B cell (primary cell): ENCODE data around the gene COG4. TPM values are rescaled to one million over a fixed set of nuclear protein-coding genes. Genes with fewer than 3 reads are reported as not detected.

Experiments
- ATAC-seq: fragments of 200-7000 bp; cut with Tn5 transposase; one replicate; pipeline ENCODE4 v1.10.0; 2021; ENCODE audit warnings: low read depth, mild to moderate bottlenecking, moderate number of reproducible peaks, moderate library complexity
- CTCF ChIA-PET: fragments of 350-600 bp; sonication (Branson Sonifier 250); formaldehyde crosslinking; loops from one replicate; lab custom pipeline; 2021; ENCODE audit warnings: antibody characterized with exemption, inconsistent platforms; lab: Charles Lee
- POLR2A ChIA-PET: fragments of 350-600 bp; sonication (Branson Sonifier 250); formaldehyde crosslinking; loops from one replicate; lab custom pipeline; 2021; ENCODE audit warnings: antibody characterized with exemption; lab: Charles Lee
- DNase-seq: peaks from one replicate; pipeline ENCODE4 v3.0.0; 2013
- H2AFZ ChIP-seq: 2 replicates; pipeline ENCODE4 v1.6.1; 2012; ENCODE audit warnings: mild to moderate bottlenecking, low read depth, low read length; ENCODE audit not compliant: insufficient read depth, poor library complexity, severe bottlenecking
- H3K27ac ChIP-seq, 2 donors: 1 replicate in 1 of 2; 2 replicates in 1 of 2; pipeline ENCODE4 v1.5.1; 2012 to 2013; ENCODE audit warnings: low read length in 2 of 2, mild to moderate bottlenecking in 2 of 2, moderate library complexity in 1 of 2
- H3K27me3 ChIP-seq, 4 experiments: fragments of 200-600 bp in 1 of 4; sonication (generic) in 1 of 4; replicated peaks in 1 of 4; 1 replicate in 2 of 4; 2 replicates in 2 of 4; pipeline versions ENCODE4 v1.6.1 to v1.7.0; 2013 to 2016; ENCODE audit warnings: low read length in 3 of 4, mild to moderate bottlenecking in 2 of 4, mixed read lengths in 1 of 4, moderate library complexity in 1 of 4; ENCODE audit not compliant: insufficient read depth in 4 of 4, control insufficient read depth in 3 of 4; ENCODE audit errors: control extremely low read depth in 1 of 4
- H3K36me3 ChIP-seq, 2 experiments: replicated peaks in 1 of 2; 1 replicate in 1 of 2; 2 replicates in 1 of 2; pipeline versions ENCODE4 v1.6.1 to v1.7.1; 2013; ENCODE audit warnings: low read length in 1 of 2; ENCODE audit not compliant: insufficient read depth in 2 of 2, control insufficient read depth in 1 of 2; ENCODE audit errors: control extremely low read depth in 1 of 2, extremely low read depth in 1 of 2
- H3K4me1 ChIP-seq, 2 donors: fragments of 200-600 bp in 1 of 2; sonication (generic) in 1 of 2; 1 replicate in 1 of 2; 2 replicates in 1 of 2; pipeline versions ENCODE4 v1.5.1 to v1.6.1; 2013 to 2017; ENCODE audit warnings: low read length in 2 of 2; ENCODE audit not compliant: control insufficient read depth in 2 of 2, insufficient read depth in 2 of 2
- H3K4me2 ChIP-seq: replicated peaks from 2 replicates; pipeline ENCODE3; 2012; ENCODE audit warnings: mild to moderate bottlenecking, low read depth, low read length; ENCODE audit not compliant: poor library complexity, severe bottlenecking
- H3K4me3 ChIP-seq, 5 experiments: fragments of 200-600 bp in 1 of 5; sonication (generic) in 1 of 5; 1 replicate in 3 of 5; 2 replicates in 2 of 5; pipeline versions ENCODE4 v1.5.1 to v1.7.0; 2011 to 2016; ENCODE audit warnings: low read length in 4 of 5, mild to moderate bottlenecking in 4 of 5, low read depth in 2 of 5, control low read depth in 1 of 5, moderate library complexity in 1 of 5; ENCODE audit not compliant: insufficient read depth in 1 of 5; ENCODE audit errors: control extremely low read depth in 1 of 5, extremely low read depth in 1 of 5
- H3K79me2 ChIP-seq: fragments of 200-600 bp; sonication (generic); one replicate; pipeline ENCODE4 v1.6.0; 2016; ENCODE audit warnings: low read length; ENCODE audit not compliant: control insufficient read depth, insufficient read depth
- H3K9ac ChIP-seq: fragments of 200-600 bp; sonication (generic); 2 replicates; pipeline ENCODE4 v1.6.1; 2017; ENCODE audit warnings: mild to moderate bottlenecking, low read length, moderate library complexity
- H3K9me3 ChIP-seq, 3 donors: one replicate each; pipeline versions ENCODE4 v1.6.1 to v1.7.1; 2013; ENCODE audit warnings: low read length in 2 of 3; ENCODE audit not compliant: control insufficient read depth in 2 of 3, insufficient read depth in 1 of 3; ENCODE audit errors: control extremely low read depth in 1 of 3
- H4K20me1 ChIP-seq: 2 replicates; pipeline ENCODE4 v1.6.0; 2012; ENCODE audit warnings: mild to moderate bottlenecking, low read length; ENCODE audit not compliant: insufficient read depth, control insufficient read depth, poor library complexity, severe bottlenecking
- H3K27ac Mint-ChIP-seq: one replicate; pipeline ENCODE4 v1.8.0; 2021; ENCODE audit warnings: mixed read lengths
- H3K27me3 Mint-ChIP-seq: one replicate; pipeline ENCODE4 v1.8.0; 2021; ENCODE audit warnings: mixed read lengths
- H3K4me1 Mint-ChIP-seq: one replicate; pipeline ENCODE4 v1.8.0; 2021; ENCODE audit warnings: mixed read lengths
- H3K4me3 Mint-ChIP-seq: one replicate; pipeline ENCODE4 v1.8.0; 2021; ENCODE audit warnings: mixed read lengths
- H3K9me3 Mint-ChIP-seq: one replicate; pipeline ENCODE4 v1.8.0; 2022; ENCODE audit warnings: mixed read lengths; ENCODE audit not compliant: insufficient read depth
- CTCF ChIP-seq: fragments of 200-600 bp; IDR thresholded peaks from one replicate; pipeline ENCODE4 v1.8.0; 2022; ENCODE audit warnings: antibody characterized with exemption, mild to moderate bottlenecking
- EZH2 ChIP-seq: IDR thresholded peaks from 2 replicates; pipeline ENCODE4 v1.6.1; 2012; ENCODE audit warnings: borderline replicate concordance, low read depth, mild to moderate bottlenecking, moderate library complexity, low read length; ENCODE audit not compliant: insufficient read depth, poor library complexity, severe bottlenecking
- WGBS: methylation state at CpG from one replicate; pipeline ENCODE4 v1.1.5; 2013; ENCODE audit warnings: missing lambda C conversion rate; ENCODE audit not compliant: insufficient coverage; 5-methylcytosine and 5-hydroxymethylcytosine counted together
- intact Hi-C: fragments of 100-400 bp; cut with micrococcal nuclease; formaldehyde crosslinking; loops from one replicate; pipeline ENCODE4 v1.10.0; 2022
- polyA plus RNA-seq: library from polyadenylated mRNA; depleted of rRNA; stranded (reverse); fragments of >200 nt; gene quantifications from 2 replicates; pipeline ENCODE4 v1.2.3, GENCODE V29; 2012
- total RNA-seq, 2 donors: library from RNA; stranded (reverse); fragments of 120-200 nt in 1 of 2; gene quantifications; 1 replicate in 1 of 2; 2 replicates in 1 of 2; pipeline versions ENCODE4 v1.2.3 to v1.2.4, GENCODE V29; 2013 to 2022

Gene COG4
- total and polyA plus RNA-seq, 2 donors (not counting 1 experiment from before 2014, with no cell fraction given): 49.4 to 60.6 TPM

- H3K4me1 ChIP-seq: no peaks in the 10 kb centered on the region
- no peak for ATAC-seq
- DNase-seq: no peak
- CTCF ChIA-PET: no interaction called here
- no peak overlapping the region for H3K4me3 ChIP-seq
- Mint-ChIP-seq H3K27me3 (no peaks in the 10 kb centered on the region), H3K4me1 (no peaks in the 10 kb centered on the region), H3K9me3 (no peaks in the 10 kb centered on the region), H3K4me3 (no peak overlapping the region), H3K27ac (no peak overlapping the region)
- H3K9me3 ChIP-seq: no peaks in the 10 kb centered on the region
- no peak overlapping the region for H3K27ac ChIP-seq
- peaks cover 17 to 61% of the 10 kb centered on the region in 2 experiments for H3K36me3 ChIP-seq
- WGBS: 89% methylated on average over 3 of the region's 6 CpGs
- TF ChIP-seq CTCF (no peak), EZH2 (no peak)
- no peaks in the 10 kb centered on the region for H3K27me3 ChIP-seq
- H2AFZ ChIP-seq: no peak overlapping the region
- no peak overlapping the region for H3K9ac ChIP-seq
- POLR2A ChIA-PET: no interaction called here
- no peaks in the 10 kb centered on the region for H3K79me2 ChIP-seq
- no peak overlapping the region for H3K4me2 ChIP-seq
- intact Hi-C loops: no loop called here
- no peaks in the 10 kb centered on the region for H4K20me1 ChIP-seq
Observed at GRCh38 chr16:70496513-70496912, 26.8 kb downstream of the COG4 start.

- no peaks in the 10 kb centered on the region for H4K20me1 ChIP-seq
- no peak overlapping the region for H3K27ac Mint-ChIP-seq
- no peak overlapping the region for H2AFZ ChIP-seq
- ATAC-seq (no peak), DNase-seq (no peak)
- TF ChIP-seq CTCF (no peak), EZH2 (no peak)
- no peak overlapping the region for H3K4me3 ChIP-seq
- H3K36me3 ChIP-seq: peaks cover 14 to 61% of the 10 kb centered on the region in 2 experiments
- ChIA-PET POLR2A (interaction anchor here (0.7 kb wide), 2 partner anchors 9 to 172 kb away, joined by 4 to 6 read pairs; no protein-coding TSS in a partner anchor), CTCF (no interaction called here)
- no peaks in the 10 kb centered on the region for H3K27me3 ChIP-seq
- intact Hi-C loops: no loop called here
- H3K27ac ChIP-seq: no peak overlapping the region
- WGBS: 95% methylated on average over 8 of the region's 9 CpGs
- H3K4me1 Mint-ChIP-seq: no peaks in the 10 kb centered on the region
- no peaks in the 10 kb centered on the region for H3K9me3 ChIP-seq
- H3K4me1 ChIP-seq: no peaks in the 10 kb centered on the region
- no peak overlapping the region for H3K9ac ChIP-seq
- no peak overlapping the region for H3K4me3 Mint-ChIP-seq
- no peak overlapping the region for H3K4me2 ChIP-seq
- no peaks in the 10 kb centered on the region for H3K27me3 Mint-ChIP-seq
- no peaks in the 10 kb centered on the region for H3K9me3 Mint-ChIP-seq
- no peaks in the 10 kb centered on the region for H3K79me2 ChIP-seq
Observed at GRCh38 chr16:70495425-70496182, 27.8 kb downstream of the COG4 start.
